HG03095 (cell line): ENCODE measurements around the gene LRRC43.
"Not testable (repeated sequence)": the region's sequence is repeated elsewhere in the genome, so short reads cannot be mapped to it uniquely, and the experiment has no call there.

Source experiments
- ATAC-seq: cut with Tn5 transposase; IDR thresholded peaks from one replicate; pipeline ENCODE4 v1.9.1; 2021; ENCODE audit warnings: moderate library complexity; ENCODE audit not compliant: unreplicated experiment

The LRRC43 gene

GRCh38 chr12:122152754-122153153 is 30.2 kb upstream of the LRRC43 start:
- ATAC-seq, result no peak

DNA sequence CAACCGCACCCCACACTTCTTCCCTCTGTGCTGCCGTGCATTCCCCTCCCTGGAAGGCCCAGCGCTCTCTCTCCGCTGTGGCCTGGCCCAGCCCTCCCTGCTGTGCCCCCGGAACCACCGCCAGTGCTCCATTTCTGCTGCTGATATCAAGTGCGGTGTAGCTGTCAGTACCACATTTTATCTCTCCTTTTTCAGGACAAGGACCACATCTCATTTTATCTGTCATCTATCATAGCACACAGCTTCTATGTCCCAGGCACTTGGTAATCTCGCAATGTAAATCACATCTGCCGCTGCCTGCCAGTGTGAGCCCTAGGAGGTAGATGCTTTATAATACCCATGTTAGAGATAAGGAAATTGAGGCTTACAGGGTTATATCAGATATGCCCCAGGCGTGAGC is 27.2 kb upstream of the LRRC43 start:
- no peak for ATAC-seq

GRCh38 chr12:122158700-122159285 is 24.1 kb upstream of the LRRC43 start:
- ATAC-seq, result no peak

DNA sequence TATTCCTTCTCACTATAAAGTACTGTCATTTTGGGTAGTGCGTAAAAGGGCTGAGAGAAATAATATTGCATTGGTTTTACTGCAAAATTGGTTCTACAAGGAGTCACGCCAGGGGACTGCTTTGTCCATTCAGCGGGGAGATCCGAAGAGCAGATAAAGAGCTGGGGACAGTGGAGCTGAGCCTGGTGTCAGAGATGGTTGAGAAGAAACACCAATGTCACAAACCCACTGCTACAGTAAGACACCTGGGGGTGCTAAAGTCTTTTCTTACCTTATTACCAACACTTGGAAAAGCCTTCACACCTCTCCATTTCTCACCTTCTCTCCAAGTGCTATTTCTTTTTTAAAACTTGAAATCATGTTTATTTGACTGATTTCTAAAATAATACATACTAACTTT is 23.0 kb upstream of the LRRC43 start:
- no peak for ATAC-seq

DNA sequence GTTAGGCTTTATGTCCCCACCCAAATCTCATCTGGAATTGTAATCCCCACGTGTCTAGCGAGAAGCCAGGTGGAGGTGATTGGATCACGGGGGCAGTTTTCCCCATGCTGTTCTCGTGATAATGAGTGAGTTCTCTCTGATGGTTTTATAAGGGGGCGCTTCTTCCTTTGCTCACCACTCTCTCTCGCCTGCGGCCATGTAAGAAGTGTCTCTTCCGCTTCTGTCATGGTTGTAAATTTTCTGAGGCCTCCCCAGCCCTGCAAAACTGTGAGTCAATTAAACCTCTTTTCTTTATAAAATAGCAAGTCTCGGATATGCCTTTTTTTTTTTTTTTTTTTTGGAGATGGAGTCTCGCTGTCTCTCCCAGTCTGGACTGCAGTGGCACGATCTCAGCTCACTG is 22.2 kb upstream of the LRRC43 start:
- ATAC-seq, result no peak

GRCh38 chr12:122161682-122162081 is 21.2 kb upstream of the LRRC43 start:
- no peak for ATAC-seq

GRCh38 chr12:122162976-122163375 is 19.9 kb upstream of the LRRC43 start:
- no peak for ATAC-seq

- peak; percentile 72 for ATAC-seq
These were observed 16.2 kb upstream of the LRRC43 start for GRCh38 chr12:122166422-122167349.

GRCh38 chr12:122167356-122167925 is 15.5 kb upstream of the LRRC43 start:
- ATAC-seq, result no peak

DNA sequence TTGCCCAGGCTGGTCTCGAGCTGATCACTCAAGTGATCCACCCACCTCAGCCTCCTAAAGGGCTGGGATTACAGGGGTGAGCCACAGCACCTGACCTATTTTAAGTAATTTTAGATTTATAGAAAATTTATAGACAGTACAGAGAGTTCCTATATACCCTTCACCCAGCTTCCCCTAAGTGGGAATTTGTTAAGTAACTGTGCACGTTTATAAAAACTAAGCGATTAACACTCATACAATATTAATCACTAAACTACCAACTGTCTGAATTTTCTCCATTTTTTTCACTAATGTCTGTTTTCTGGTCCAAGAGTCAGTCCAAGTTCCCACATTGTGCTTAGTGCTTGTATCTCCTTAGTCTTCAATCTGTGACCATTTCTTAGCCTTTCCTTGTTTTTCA is 14.4 kb upstream of the LRRC43 start:
- no peak for ATAC-seq

DNA sequence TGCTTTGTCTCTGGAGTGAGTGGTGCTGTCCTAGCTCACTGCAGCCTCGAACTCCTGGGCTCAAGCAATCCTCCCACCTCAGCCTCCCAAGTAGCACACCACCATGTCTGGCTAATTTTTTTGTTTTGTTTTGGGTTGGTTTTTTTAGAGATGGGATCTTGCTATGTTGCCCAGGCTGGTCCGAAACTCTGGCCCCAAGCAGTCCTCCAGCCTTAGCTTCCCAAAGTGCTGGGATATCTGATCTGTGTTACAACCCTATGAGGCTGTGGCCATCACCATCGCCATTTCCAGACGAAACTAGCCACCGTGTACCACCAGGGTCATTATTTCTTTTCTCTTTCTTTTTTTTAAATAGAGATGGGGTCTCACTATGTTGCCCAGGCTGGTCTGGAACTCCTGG is 11.5 kb upstream of the LRRC43 start:
- ATAC-seq, result no peak

GRCh38 chr12:122172262-122172939 is 10.5 kb upstream of the LRRC43 start:
- ATAC-seq, result no peak

DNA sequence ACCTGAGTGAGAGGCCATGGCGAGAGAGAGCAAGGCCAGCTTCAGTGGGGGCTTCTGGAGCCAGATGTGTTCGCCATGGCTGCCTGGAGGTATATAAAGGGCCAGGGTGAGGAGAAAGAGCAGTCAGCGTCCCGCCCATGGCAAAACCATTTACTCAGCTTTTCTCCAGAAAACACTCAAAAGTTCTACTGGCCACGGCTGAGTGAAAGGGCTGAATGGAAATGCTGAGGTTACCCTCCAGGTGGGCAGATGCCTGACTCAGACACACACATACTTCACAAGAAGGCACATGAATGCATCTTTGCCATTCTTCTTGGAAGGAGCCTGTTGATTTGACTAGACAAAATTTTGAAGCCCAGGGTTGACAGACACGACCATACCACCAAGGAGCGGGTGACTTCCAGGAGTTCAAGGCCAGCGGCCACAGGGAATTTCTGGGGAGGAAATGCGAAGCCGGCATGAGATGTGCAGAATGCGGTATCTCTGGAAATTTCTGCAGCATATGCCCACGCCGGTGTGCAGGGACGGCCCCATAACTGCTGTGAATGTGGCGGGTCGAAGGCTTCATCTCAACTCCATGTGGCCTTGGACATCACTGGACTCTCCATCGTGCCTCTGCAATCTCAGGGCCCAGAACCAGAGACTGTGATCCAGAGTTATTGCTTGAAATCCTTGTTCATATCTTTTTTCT is 8.6 kb upstream of the LRRC43 start, which contains the start of gene IL31:
Gene IL31 (minus strand): TSS at position 67 of the 691 bp plus-strand sequence. CDS start 49 bp downstream, at position 18.
- no peak for ATAC-seq

DNA sequence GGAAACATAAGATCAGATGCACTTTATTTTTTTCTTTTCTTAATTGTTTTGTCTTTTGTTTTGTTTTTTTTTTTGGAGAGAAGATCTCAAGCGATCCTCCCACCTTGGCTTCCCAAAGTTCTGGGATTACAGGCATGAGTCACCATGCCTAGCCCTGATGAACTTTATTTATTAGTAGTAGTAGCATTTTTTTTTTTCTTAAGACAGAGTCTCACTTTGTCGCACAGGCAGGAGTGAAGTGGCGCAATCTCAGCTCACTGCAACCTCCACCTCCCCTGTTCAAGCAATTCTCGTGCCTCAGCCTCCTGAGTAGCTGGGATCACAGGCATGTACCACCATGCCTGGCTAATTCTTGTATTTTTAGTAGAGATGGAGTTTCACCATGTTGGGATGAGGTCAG is 6.5 kb upstream of the LRRC43 start:
- ATAC-seq, result not testable (repeated sequence)

DNA sequence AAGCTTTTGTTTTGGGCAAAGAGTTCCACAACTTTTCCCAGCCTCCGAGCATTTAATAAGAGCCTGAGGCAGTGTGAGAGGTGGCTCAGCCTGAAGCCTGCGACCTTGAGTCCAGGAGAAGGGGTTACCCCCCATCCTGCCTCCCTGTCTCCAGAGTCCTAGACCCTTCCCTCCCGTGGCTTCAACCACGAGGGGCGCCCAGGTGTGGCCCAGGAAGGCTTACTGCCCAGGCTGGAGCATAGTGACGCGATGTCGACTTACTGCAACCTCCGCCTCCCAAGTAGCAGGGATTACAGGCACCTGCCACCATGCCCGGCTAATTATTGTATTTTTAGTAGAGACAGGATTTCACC is 641 bp downstream of the LRRC43 start:
- ATAC-seq, result no peak

GRCh38 chr12:122184517-122184916 is 1.6 kb downstream of the LRRC43 start:
- no peak for ATAC-seq

- no peak for ATAC-seq
These were observed 2.2 kb downstream of the LRRC43 start for GRCh38 chr12:122185079-122185478.

- ATAC-seq, result no peak
These were observed 2.7 kb downstream of the LRRC43 start for GRCh38 chr12:122185494-122186082.

GRCh38 chr12:122187466-122187865 is 4.5 kb downstream of the LRRC43 start:
- ATAC-seq, result no peak

GRCh38 chr12:122189626-122190475 is 6.9 kb downstream of the LRRC43 start:
- ATAC-seq, result no peak
